Neural cell (in vitro differentiated cells): Measurements from ENCODE around the gene FOXK1.

Source experiments
- CTCF ChIP-seq: fragments of 450-650 bp; IDR thresholded peaks from 2 replicates; pipeline ENCODE4 v1.5.1; 2014; ENCODE audit warnings: antibody characterized with exemption, mild to moderate bottlenecking, moderate library complexity; ENCODE audit not compliant: poor library complexity, severe bottlenecking
- REST ChIP-seq: IDR thresholded peaks from 2 replicates; pipeline ENCODE4 v1.6.1; 2012; ENCODE audit warnings: borderline replicate concordance
- SMC3 ChIP-seq: fragments of 450-650 bp; conservative IDR thresholded peaks from 2 replicates; pipeline ENCODE4 v1.6.1; 2014; ENCODE audit warnings: antibody characterized with exemption, mild to moderate bottlenecking, moderate library complexity; ENCODE audit not compliant: poor library complexity
- TAF1 ChIP-seq: IDR thresholded peaks from 2 replicates; pipeline ENCODE4 v1.6.1; 2012; ENCODE audit warnings: low read depth

- TF ChIP-seq CTCF (no peak), REST (no peak), TAF1 (no peak), SMC3 (no peak)
These were observed 102.7 kb downstream of the FOXK1 start for GRCh38 chr7:4784799-4785198.
